Gastroesophageal sphincter (tissue), 4 donors: Measurements from ENCODE around the gene PTPN23. TPM values are rescaled to one million over a fixed set of nuclear protein-coding genes. Genes with fewer than 3 reads are reported as not detected.

Source experiments
- ATAC-seq: fragments of 150-250 bp; one replicate; pipeline ENCODE4 v1.9.1; 2016; ENCODE audit warnings: mild to moderate bottlenecking, moderate library complexity
- H3K27ac ChIP-seq, 4 donors: fragments of 200-600 bp; sonication (generic) in 3 of 4; 1 replicate in 3 of 4; 2 replicates in 1 of 4; pipeline ENCODE4 v1.5.1; 2016 to 2019
- H3K27me3 ChIP-seq: fragments of 200-600 bp; sonication (generic); one replicate; pipeline ENCODE4 v1.5.1; 2019
- H3K36me3 ChIP-seq, 2 donors: fragments of 200-600 bp; sonication (generic); one replicate each; pipeline ENCODE4 v1.5.1; 2019; ENCODE audit warnings: control low read depth in 1 of 2
- H3K4me1 ChIP-seq, 3 donors: fragments of 200-600 bp; sonication (generic); 1 replicate in 2 of 3; 2 replicates in 1 of 3; pipeline ENCODE4 v1.5.1; 2016 to 2019; ENCODE audit warnings: control low read depth in 2 of 3
- H3K4me3 ChIP-seq, 2 donors: fragments of 200-600 bp; sonication (generic); one replicate each; pipeline ENCODE4 v1.5.1; 2019; ENCODE audit warnings: mild to moderate bottlenecking in 1 of 2, moderate library complexity in 1 of 2
- H3K9me3 ChIP-seq, 3 donors: fragments of 200-600 bp; sonication (generic); one replicate each; pipeline ENCODE4 v1.5.1; 2017 to 2019; ENCODE audit warnings: control low read depth in 2 of 3
- EP300 ChIP-seq: sonication (generic); formaldehyde crosslinking; IDR thresholded peaks from one replicate; pipeline ENCODE4 v1.6.1; 2017; ENCODE audit warnings: antibody characterized with exemption, mild to moderate bottlenecking
- POLR2A ChIP-seq, 2 donors: fragments of 450-650 bp; IDR thresholded peaks; one replicate each; pipeline ENCODE4 v1.6.1; 2017; ENCODE audit warnings: antibody characterized with exemption in 2 of 2, mild to moderate bottlenecking in 2 of 2, moderate library complexity in 1 of 2
- POLR2AphosphoS5 ChIP-seq: sonication (generic); formaldehyde crosslinking; IDR thresholded peaks from one replicate; pipeline ENCODE4 v1.6.1; 2017; ENCODE audit warnings: antibody characterized with exemption
- WGBS, 2 donors: methylation state at CpG; one replicate each; pipeline ENCODE4 v1.1.5; 2018; ENCODE audit warnings: low coverage in 1 of 2; 5-methylcytosine and 5-hydroxymethylcytosine counted together
- total RNA-seq, 4 donors: library from RNA; depleted of rRNA; stranded (reverse); fragments of >200 nt; gene quantifications; one replicate each; pipeline ENCODE4 v1.1.0, GENCODE V29; 2016
- TF ChIP-seq, protein P1 (sequence below), 4 experiments: fragments of 200-600 bp in 2 of 4; fragments of 450-650 bp in 2 of 4; sonication (generic) in 1 of 4; IDR thresholded peaks; one replicate each; pipeline ENCODE4 v1.5.1; 2017 to 2019; ENCODE audit warnings: antibody characterized with exemption in 4 of 4, mild to moderate bottlenecking in 2 of 4, moderate library complexity in 2 of 4

PTPN23 gene
- total RNA-seq, 4 donors from 2014 or later = 9.1 to 34.2 (median 19.5) TPM

DNA sequence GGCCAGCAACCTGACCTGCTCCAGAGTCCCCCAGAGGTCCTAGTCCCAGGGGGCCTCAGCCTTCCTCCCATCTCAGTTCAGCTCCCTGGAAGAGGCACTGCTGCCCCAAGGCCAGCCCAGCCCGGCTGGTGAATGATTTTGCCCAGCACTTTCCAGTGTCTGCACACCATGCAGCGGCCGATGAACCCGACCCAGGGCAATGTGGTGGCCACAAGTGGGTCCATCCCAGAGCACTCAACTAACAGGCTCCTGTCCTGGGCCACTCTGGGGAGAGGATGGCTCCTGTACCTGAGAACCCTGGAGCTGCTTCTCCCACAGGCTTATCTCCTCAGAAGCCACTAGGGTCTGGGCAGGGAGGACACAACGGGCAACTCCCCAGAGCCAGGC is 39.2 kb downstream of the PTPN23 start:
- ATAC-seq = no peak
- WGBS, 2 donors = no CpG with 5 or more reads among the region's 5 CpGs
- H3K36me3 ChIP-seq = peaks cover 0 to 87% of the 10 kb centered on the region in 2 donors

DNA sequence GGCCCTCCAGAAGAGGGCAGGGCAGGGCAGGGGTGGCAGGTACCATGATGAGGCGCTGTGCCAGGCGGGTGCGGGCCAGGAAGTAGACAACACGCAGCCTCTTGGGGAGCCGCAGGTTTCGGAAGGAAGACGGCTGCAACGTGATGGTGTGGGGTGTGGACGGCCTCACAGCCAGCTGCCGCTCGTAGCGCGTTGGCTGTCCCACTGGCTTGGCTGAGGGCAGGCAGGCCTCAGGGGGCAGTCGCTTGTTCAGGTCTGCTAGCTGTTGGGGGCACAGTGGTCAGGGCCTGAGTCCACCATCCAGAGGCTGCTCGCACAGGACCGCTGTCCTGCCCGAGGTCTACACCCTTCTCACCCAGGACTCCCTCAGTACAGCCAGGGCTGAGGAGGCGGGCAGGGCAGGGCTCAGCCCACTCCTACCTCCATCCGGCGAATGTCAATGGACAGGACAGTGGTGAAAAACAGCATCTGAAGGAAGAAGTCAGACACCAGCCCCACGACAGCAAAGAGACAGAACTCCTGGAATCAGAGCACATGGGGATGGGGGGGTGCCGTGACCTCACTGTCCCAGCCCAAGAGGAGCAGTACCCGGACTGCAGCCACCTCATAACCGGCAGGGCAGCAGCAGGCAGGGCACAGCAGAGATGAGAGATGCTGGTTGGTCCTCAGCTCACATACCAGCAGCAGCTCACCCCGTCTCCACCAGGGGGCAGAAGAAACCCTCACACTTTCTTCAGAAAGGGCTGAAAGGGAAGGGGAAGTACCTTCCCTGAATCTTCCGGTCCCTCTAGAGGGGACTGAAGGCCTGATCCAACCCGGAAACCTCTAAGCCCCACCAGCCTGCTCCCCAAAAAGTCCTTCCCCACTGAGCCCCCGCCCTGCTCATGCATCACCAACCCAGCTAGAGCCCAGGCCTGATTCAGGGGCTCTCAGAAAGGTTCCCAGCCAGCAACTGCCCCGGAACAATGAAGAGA is 40.0 kb downstream of the PTPN23 start:
- Histone ChIP-seq H3K36me3 (peaks cover 0 to 87% of the 10 kb centered on the region in 2 donors), H3K4me3 (no peak overlapping the region), H3K4me1 (peaks cover 0 to 19% (median 11%) of the 10 kb centered on the region in 3 donors), H3K9me3 (no peaks in the 10 kb centered on the region), H3K27ac (peak overlapping the region in 3 of 4 donors; percentile 71 to 74 (median 72)), H3K27me3 (no peaks in the 10 kb centered on the region)
- peak; percentile 83 for ATAC-seq
- WGBS, 2 donors = 48 to 82% methylated on average over 9 to 12 of the region's 29 CpGs
- TF ChIP-seq POLR2A (IDR thresholded peaks at IDR 0.05) (no peak), EP300 (no peak), POLR2AphosphoS5 (no peak)
- TF ChIP-seq, protein P1, sequence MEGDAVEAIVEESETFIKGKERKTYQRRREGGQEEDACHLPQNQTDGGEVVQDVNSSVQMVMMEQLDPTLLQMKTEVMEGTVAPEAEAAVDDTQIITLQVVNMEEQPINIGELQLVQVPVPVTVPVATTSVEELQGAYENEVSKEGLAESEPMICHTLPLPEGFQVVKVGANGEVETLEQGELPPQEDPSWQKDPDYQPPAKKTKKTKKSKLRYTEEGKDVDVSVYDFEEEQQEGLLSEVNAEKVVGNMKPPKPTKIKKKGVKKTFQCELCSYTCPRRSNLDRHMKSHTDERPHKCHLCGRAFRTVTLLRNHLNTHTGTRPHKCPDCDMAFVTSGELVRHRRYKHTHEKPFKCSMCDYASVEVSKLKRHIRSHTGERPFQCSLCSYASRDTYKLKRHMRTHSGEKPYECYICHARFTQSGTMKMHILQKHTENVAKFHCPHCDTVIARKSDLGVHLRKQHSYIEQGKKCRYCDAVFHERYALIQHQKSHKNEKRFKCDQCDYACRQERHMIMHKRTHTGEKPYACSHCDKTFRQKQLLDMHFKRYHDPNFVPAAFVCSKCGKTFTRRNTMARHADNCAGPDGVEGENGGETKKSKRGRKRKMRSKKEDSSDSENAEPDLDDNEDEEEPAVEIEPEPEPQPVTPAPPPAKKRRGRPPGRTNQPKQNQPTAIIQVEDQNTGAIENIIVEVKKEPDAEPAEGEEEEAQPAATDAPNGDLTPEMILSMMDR (IDR thresholded peaks at IDR 0.05) = peak in 3 of 4 experiments; percentile 92 to 98 (median 95)

More for the DNA sequence above, 39.2 kb downstream of the PTPN23 start:
- Histone ChIP-seq H3K9me3 (no peaks in the 10 kb centered on the region), H3K4me1 (peaks cover 0 to 19% (median 11%) of the 10 kb centered on the region in 3 donors), H3K27ac (peak overlapping the region in 1 of 4 donors; percentile 74), H3K4me3 (no peak overlapping the region), H3K27me3 (no peaks in the 10 kb centered on the region)
- TF ChIP-seq POLR2A (IDR thresholded peaks at IDR 0.05) = no peak
- TF ChIP-seq EP300 = no peak
- TF ChIP-seq, protein P1 (IDR thresholded peaks at IDR 0.05) = no peak
- TF ChIP-seq POLR2AphosphoS5 = no peak

DNA sequence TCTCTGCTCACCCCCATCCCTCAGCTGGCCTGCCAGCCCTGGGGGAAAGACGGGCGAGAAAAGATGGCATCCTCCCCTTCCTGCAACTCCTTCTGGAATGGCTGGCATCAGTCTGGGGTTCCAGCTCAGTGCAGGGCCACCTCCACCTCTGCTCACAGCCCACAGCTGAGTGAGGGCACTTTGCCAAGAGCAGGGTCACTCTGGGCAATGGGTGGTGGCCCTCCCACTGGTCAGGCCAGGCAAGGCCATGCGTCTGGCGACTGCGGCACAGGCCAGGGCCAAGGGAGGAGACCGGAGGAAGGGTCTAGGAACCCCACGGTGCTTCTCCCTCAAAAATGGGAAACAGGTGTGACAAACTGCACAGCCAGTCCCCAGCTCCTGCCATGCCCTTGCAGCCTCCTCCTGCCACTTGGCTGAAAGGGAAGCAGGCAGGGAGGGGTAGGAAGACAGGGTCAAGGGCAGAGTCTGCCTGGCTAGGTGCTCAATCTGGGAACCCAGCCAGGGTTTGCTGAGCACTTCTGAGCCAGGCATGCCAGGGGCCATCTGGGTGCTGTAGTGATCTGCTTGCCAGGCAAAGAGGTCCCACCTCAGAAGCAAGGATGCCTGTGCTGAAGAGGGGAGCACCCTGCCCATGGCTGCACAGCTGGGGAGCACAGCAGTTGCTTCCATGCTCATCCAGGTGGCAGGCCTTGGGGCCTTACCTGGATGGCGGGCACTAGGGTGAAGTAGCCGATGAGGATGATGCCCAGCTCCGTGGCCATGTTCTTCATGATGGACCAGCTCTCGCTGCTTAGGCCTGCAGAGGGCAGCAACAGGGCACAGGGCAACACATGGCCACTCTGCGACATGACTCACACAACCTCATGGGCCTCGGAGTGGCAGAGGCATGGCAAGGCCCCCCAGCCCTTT is 41.2 kb downstream of the PTPN23 start:
- TF ChIP-seq, protein P1 (IDR thresholded peaks at IDR 0.05) = peak in 2 of 4 experiments; percentile 8 to 13
- TF ChIP-seq POLR2AphosphoS5 = no peak
- Histone ChIP-seq H3K4me3 (no peak overlapping the region), H3K27me3 (no peaks in the 10 kb centered on the region), H3K9me3 (no peaks in the 10 kb centered on the region), H3K4me1 (peaks cover 0 to 19% (median 11%) of the 10 kb centered on the region in 3 donors), H3K27ac (peak overlapping the region in 3 of 4 donors; percentile 71 to 74 (median 72)), H3K36me3 (peaks cover 0 to 90% of the 10 kb centered on the region in 2 donors)
- no peak for ATAC-seq
- WGBS, 2 donors = 100% methylated on average over 1 of the region's 13 CpGs; no CpG with 5 or more reads in 1 of the 2 donors

DNA sequence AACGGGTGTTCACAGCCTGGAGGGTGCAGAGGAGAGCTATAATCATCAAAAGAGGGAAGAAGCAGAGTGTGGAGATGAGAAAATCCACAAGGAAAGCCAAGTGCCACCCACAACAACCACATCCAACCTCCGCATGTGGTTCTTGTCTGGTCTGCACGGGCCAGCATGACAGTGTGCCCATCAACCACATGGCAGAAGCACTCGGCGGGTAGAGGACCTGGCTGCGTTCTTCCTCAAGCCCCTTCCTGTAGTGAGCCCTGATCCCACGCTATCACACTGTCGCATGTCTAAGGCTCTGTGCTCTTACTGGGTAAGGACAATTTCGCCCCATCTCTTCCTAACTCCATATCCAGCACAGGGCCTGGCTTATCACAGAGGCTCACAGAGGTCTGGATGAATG is 41.9 kb downstream of the PTPN23 start:
- ATAC-seq = no peak
- 85 to 88% methylated on average over 5 to 7 of the region's 9 CpGs for WGBS, 2 donors
- Histone ChIP-seq H3K27me3 (no peaks in the 10 kb centered on the region), H3K27ac (no peak overlapping the region), H3K9me3 (no peaks in the 10 kb centered on the region), H3K4me1 (peaks cover 0 to 19% (median 11%) of the 10 kb centered on the region in 3 donors), H3K36me3 (peaks cover 0 to 91% of the 10 kb centered on the region in 2 donors), H3K4me3 (no peak overlapping the region)
- TF ChIP-seq, protein P1 (IDR thresholded peaks at IDR 0.05) = no peak
- TF ChIP-seq POLR2AphosphoS5 (no peak), EP300 (no peak), POLR2A (IDR thresholded peaks at IDR 0.05) (no peak)
